GM12865 (cell line): Measurements from ENCODE around the gene HDAC7.

Source experiments
- DNase-seq: peaks from one replicate; pipeline ENCODE4 v3.0.0; 2010; ENCODE audit warnings: low read depth
- H3K4me3 ChIP-seq: 2 replicates; pipeline ENCODE4 v1.5.1; 2011; ENCODE audit warnings: mild to moderate bottlenecking, low read depth, low read length, control low read depth
- TF ChIP-seq, protein P1 (sequence below): IDR thresholded peaks from 2 replicates; pipeline ENCODE4 v1.5.1; 2011; ENCODE audit warnings: low read length, control low read depth, low read depth, inconsistent platforms; ENCODE audit not compliant: insufficient read depth; ENCODE audit errors: missing control alignments

Gene HDAC7

DNA sequence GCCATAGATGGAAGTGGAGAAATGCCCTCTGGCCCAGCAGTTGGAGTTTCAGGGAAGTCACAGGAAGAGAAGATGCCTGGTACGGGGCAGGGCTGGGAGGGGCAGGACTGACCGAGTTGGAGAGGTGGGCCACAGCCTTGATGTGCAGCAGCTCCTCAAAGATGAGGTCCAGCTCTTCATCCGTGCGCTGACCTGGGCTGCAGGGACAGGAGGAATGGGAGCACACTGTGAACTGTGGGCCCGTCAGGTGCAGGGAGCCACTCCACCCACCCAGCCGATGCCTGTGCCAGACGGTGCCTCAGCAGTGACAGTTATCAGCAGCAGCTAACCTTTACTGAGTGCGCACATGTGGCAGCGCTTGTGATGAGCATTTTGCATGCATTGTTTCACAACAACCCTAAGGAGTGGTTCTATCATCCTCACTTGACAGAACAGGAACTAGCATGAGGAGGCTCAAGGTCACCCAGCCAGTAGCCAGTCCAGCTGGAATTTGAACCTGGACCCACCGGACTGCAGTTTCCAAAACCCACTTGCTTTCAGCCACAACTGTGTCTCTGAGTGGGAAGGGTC, 69.4 kb downstream of the HDAC7 start:
- no peak for DNase-seq
- TF ChIP-seq, protein P1, sequence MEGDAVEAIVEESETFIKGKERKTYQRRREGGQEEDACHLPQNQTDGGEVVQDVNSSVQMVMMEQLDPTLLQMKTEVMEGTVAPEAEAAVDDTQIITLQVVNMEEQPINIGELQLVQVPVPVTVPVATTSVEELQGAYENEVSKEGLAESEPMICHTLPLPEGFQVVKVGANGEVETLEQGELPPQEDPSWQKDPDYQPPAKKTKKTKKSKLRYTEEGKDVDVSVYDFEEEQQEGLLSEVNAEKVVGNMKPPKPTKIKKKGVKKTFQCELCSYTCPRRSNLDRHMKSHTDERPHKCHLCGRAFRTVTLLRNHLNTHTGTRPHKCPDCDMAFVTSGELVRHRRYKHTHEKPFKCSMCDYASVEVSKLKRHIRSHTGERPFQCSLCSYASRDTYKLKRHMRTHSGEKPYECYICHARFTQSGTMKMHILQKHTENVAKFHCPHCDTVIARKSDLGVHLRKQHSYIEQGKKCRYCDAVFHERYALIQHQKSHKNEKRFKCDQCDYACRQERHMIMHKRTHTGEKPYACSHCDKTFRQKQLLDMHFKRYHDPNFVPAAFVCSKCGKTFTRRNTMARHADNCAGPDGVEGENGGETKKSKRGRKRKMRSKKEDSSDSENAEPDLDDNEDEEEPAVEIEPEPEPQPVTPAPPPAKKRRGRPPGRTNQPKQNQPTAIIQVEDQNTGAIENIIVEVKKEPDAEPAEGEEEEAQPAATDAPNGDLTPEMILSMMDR, result no peak
- H3K4me3 ChIP-seq, result no peak overlapping the region

DNA sequence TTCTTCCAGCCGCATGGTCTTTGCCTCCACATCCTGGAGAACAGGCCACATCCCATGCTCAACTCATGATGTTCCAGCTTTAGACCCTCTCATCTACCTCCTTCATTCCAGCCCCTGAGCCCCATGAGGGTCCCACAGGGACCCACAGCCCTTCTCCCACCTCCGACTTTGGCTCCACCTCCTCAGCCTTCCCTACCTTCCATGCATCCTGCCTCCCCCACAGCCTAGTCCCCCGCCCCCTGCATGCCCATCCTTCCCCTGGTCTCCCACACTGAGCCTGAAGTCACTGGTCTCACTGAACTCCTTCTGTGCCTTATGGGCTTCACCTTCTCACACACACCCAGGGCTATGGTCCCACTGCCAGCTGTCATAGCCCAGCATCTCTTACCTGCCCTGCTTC, 70.8 kb downstream of the HDAC7 start:
- DNase-seq, result no peak
- TF ChIP-seq, protein P1, result no peak
- no peak overlapping the region for H3K4me3 ChIP-seq

DNA sequence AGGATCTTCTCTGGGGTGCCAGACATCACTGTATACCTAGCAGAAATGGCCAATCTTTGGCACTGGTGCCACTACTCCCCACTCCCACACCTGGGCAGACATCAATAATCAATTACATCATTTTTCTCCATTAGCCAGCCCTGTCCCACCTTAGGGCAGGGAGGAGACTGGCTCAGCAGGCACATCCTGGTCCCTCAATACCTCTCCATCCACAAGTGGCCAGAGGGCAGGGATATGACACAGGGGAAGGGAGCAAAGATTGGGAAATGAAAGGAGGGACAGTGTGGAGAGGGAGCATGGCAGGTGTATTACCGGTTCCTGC, 71.2 kb downstream of the HDAC7 start:
- no peak for DNase-seq
- H3K4me3 ChIP-seq, result no peak overlapping the region
- TF ChIP-seq, protein P1, result no peak

DNA sequence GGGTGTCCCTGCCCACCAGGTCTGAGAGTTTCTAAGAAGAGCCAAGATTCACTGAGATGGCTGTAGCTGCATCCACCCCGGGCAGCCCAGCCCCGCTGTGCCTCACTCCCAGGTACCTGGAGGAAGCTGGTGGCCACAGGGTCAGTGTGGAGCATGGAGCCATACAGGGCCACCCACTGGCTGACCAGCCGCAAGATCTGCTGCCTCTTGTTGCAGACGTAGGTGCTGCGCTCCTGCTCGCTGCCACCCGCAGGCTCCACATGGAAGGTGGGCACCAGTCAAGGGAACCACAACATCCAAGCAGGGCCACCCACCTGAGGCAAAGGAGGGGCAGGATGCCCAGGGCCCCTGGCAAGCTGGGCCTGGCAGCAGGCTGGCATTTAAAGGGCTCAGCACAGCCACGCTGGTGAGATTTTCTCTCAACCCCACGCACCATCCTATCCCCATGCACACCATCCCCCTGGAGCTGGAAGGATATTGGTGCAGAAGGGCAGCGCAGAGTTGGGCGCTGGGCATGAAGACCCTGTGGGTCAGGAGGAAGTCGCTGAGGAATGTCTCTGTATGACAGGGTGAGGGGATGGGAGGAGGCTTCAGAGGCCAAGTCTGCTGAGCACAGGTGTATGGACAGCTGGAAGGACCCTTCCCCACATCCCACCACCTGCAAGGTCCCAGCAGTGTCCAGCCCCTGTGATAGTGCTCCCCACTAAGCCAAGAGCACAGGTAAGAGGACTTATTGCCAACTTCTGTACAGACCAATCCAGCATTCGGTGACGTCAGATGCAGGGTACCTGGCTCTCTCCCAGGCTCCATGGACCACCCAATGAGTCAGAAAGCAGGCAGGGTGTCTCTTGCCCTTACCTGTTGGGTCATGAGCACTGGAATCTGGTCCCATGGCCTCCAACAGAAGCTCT, 71.9 kb downstream of the HDAC7 start:
- no peak overlapping the region for H3K4me3 ChIP-seq
- no peak for DNase-seq
- TF ChIP-seq, protein P1, result no peak

DNA sequence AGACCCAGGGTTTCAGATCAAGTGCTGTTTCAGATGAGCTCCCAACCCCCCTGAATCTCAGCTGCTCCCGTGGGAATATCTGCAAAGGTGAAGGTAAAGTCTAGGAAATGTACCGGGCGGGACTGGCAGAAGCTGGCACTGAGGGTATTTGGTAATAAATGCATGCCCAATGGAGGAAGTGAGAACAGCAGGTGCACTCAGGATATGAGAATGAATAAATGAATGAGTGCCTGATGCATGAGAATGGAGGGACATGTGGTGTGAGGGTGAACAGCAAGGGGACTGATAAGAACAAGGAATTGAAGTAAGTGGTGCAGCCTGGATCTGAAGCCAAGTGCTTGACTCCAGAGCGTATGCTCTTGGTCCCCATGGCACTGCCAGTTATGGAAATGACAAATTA, 72.6 kb downstream of the HDAC7 start:
- DNase-seq, result peak; percentile 22
- no peak overlapping the region for H3K4me3 ChIP-seq
- TF ChIP-seq, protein P1, result no peak

DNA sequence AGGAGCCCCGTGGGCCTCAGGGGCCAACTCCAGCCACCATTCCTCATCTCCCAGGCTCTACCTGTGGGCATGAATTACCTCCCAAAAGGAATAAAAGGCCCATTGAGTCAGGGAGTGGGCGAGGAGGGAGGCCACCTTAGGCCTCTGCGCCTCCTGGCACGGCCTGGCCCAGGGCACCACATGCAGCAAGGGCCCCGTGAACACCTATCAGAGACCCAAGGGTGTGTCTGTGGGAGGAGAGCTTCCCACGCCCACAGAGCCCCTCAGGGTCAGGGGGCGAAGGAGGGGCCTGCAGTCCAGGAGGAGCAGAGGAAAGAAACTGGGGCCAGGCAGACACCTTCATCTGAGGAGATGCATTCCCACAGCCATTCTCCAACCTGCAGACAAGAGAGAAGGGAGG, 73.2 kb downstream of the HDAC7 start:
- TF ChIP-seq, protein P1, result no peak
- H3K4me3 ChIP-seq, result no peak overlapping the region
- no peak for DNase-seq

DNA sequence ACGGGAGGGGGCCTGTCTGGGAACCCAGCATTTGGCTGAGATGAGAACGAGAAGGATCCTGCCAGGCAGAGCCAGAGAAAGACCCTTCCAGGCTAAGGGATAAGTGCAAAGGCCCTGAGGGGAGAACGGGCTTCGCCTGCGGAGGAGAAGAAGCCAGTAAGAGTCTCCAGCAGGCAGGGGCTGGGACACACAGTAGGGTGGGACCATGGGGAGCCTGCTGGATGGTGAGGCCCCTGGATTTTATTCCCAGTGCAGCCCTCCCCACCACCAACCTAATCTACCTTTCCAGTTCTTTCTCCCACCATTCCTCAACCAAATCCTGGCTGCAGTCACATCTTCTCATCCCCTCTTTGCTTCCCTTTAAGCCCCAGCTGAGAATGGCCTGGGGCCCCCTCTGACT, 73.6 kb downstream of the HDAC7 start:
- DNase-seq, result no peak
- no peak overlapping the region for H3K4me3 ChIP-seq
- TF ChIP-seq, protein P1, result no peak
